HK-2 (cell line): Measurements from ENCODE around the gene SEPHS1.
A peak's percentile ranks its signal among the peaks of the same experiment; 100 is the strongest.
"Not testable (repeated sequence)": the region's sequence is repeated elsewhere in the genome, so short reads cannot be mapped to it uniquely, and the experiment has no call there.

ENCODE experiments used
- DNase-seq: peaks from one replicate; pipeline ENCODE4 v3.0.0-alpha.2; 2018; ENCODE audit not compliant: unreplicated experiment

SEPHS1 gene, protein sequence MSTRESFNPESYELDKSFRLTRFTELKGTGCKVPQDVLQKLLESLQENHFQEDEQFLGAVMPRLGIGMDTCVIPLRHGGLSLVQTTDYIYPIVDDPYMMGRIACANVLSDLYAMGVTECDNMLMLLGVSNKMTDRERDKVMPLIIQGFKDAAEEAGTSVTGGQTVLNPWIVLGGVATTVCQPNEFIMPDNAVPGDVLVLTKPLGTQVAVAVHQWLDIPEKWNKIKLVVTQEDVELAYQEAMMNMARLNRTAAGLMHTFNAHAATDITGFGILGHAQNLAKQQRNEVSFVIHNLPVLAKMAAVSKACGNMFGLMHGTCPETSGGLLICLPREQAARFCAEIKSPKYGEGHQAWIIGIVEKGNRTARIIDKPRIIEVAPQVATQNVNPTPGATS

DNA sequence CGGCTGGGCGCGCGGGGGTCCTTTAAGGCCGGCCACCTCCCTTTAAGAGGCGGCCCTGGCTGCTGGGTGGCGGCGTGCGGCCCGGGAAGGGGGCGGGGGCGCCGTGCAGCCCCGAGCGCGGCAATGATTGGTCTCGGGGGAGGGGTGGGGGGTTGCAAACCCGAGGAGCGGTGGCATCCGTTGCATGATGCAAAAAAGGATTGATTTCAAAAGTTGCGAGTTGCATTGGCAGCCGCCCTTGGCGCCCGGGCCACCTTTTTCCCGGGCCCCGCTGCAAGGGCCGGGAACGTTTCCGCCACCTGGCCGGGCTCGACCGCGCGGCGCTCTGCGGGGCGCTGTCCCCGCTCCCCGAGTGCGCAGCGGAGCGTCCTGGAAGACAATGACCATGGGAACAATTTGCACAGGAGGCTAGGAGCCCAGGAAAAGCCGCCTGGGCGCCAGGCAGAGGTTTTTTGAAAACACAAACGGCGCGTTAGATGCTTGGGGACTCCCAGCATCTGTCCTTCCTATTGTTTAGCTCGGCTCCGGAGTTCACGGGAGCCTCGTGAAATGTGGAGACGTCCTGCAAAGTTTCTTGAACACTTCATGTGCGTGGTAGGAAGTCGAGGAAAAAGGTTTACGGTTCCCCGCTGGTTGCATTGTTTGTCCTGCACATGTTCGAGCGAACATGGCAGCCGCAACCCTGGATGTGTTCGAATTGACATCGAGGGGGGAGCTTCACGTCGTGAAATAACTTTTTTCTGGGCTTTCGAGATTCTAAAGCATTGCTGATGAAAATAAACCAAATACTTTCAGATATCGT is at the start of gene SEPHS1:
SEPHS1 (minus strand) TSS at position 78 of the 802 bp plus-strand sequence. CDS start 3,343 bp downstream, outside the sequence.
- peak; percentile 62 for DNase-seq

DNA sequence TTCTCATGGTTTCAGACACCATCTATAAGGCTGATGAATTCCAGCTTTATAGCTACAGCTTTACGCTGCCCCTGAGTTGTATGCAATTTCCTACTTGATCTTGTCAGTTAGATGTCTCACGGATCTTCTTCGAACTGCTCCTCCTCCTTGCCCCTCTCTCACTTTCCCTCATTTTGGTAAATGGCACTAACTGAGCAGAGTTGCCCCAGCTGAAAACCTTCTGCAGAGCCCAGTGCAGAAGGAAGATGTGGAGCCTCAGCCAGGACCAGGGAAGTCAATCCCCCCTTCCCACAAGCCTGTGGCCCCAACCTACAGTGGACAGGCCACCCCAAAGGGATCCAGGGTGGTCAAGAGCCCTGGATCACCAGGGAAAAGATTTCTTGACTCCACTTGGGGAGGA is 49.0 kb upstream of the SEPHS1 start:
- no peak for DNase-seq

DNA sequence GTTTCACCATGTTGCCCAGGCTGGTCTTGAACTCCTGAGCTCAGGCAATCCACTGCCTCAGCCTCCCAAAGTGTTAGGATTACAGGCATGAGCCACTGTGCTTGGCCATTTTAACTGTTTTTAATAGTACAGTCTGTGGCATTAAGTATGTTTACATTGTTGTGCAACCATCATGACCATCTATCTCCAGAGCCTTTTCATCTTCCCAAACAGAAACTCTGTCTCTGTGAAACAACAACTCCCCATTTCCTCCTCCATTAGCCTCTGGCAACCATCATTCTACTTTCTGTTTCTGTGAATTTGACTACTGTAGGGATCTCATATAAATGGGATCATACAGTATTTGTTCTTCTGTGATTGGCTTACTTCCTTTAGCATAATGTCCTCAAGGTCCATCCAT is 48.3 kb upstream of the SEPHS1 start:
- DNase-seq = no peak

DNA sequence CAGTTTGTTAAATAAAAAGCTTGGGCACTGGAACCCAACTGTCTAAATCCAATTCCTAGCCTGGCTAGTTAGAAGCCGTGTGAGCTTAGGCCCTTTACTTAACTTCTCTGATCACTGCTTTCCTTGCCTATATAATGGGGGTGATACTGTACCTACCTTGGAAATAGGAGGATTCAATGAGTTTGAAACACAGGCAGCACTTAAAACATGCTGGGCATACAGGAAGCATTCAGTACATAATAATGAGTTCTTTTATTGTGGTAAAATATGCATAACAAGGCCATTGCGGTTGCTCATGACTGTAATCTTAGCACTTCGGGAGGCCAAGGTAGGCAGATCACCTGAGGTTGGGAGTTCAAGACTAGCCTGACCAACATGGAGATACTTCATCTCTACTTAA is 47.4 kb upstream of the SEPHS1 start:
- DNase-seq = no peak

DNA sequence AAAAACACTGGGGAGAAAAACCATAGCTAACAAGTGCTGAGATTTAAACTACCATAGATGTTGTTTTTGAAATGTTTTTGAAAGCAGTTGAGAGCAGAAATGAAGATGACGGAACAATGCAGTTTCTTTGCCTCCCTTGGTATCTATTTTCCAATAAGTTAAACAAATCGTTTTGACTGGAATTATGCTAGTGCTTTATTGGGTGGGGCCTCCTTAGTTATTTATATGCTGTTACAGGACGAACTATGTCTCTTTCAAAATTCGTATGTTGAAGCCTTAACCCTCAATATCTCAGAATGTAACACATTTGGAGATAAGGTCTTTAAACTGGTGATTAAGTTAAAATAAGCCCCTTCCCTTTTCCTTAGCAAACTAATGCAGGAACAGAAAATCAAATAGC is 45.5 kb upstream of the SEPHS1 start:
- no peak for DNase-seq

DNA sequence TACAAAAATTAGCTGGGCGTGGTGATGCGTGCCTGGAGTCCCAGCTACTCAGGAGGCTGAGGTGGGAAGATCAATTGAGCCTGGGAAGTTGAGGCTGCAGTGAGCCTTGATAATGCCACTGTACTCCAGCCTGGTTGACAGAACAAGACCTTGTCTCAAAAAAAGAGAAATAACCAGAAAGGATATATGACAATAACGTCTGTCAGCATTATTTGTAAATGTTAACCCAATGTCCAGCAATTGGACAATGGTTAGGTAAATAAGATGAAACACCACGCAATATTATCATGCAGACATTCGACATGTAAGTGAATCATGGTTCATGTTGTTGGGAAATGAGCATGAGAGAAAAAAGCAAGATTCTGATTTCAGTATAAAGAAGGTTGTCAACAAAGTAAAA is 44.6 kb upstream of the SEPHS1 start:
- no peak for DNase-seq

DNA sequence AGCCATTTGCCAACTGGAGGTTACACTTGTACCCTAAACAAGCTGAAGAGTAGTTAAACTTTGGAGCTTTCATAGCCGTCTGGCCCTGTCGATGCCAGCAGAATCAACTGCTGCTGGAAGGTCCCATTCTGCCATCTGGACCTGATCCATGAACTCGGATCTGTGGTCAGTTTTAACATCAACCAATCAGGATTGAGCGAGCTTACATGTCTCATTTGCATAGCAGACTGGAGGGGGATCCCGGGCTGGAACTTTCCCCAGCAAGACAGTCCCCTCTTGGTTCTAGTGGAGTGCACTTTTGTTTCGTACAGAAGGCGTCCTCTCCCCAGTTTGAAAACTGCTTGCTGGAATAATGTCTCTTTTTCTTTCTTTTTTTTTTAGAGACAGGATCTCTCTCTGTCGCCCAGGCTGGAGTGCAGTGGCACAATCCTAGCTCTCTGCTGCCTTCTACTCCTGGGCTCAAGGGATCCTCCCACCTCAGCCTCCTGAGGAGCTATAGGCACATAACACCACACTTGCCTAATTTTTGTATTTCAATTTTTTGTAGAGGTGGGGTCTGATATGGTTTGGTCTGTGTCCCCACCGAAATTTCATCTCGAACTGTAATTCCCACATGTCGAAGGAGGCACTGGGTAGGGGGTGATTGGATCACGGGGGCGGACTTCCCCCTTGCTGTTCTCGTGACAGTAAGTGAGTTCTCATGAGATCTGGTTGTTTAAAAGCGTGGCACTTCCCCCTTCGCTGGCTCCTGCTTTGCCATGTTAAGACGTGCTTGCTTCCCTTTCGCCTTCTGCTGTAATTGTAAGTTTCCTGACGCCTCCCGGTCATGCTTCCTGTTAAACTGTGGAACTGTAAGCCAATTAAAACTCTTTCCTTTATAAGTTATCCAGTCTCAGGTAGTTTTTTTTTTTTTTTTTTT is 42.8 kb upstream of the SEPHS1 start:
- no peak for DNase-seq

DNA sequence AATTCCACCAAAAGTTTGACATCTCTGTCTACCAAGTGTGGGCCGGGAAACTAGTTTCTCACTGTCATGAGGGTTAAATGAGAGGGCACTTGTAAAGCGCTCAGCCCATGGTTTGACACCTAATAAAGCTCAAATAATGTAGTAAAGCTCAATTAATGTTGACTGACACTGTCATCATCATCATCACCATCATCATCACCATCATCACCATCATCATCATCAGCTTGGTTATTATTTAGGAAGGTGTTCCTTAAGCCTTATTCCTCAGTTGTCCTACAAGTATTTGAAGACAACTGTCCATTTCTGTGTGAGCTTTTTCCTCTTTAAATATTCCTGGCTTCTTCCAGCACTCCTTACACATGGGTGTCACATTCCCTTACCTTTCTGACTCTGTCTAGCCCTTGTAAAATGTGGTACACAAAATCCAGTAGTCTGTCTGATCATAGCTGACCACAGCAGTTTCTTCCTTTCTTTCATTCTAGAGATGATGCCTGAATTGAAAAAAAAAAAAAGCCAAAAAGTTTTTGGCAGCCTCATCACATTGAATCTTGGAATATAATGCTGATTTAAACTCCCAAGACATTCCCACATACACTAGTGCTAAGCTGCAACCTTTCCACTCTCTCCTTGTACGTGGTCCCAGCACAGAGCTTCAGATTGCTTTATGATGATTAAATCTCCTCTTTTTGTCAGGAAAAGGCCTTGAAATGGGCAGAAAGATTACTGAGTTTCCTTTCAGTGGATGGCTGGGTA is 40.6 kb upstream of the SEPHS1 start:
- no peak for DNase-seq

DNA sequence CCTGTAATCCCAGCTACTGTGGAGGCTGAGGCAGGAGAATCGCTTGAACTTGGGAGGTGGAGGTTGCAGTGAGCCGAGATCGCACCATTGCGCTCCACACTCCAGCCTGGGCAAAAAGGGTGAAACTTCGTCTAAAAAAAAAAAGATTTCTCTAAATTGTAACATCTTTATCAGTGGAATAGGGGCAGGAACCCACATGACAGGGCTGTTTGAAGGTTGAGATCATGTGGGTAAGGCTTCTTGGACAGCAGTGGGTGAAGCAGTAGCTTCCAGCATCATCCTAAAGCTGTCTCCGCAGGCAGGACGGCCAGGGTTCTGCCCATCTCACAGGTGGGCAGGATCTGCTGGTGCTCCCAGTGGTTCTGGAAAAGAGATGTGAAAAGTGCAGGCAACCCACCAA is 37.9 kb upstream of the SEPHS1 start:
- DNase-seq = no peak

DNA sequence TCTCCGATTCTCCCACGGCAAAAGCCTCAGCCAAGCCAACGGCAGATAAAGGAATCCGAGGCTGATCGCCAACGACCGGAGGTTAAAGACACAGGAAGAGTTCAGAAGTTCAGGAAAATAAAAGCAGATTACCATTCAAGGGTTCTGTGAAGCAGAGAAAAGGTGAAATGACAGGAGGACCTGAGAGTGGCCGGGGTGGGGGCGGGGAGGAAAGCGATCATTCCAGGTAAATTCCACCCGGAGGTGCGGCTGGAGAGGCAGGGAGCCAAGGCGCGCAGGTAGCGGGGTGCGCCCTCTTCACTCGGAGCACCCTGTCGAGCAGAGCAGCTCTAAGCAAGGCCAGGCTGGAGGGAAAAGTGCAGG is 35.3 kb upstream of the SEPHS1 start:
- DNase-seq = no peak

DNA sequence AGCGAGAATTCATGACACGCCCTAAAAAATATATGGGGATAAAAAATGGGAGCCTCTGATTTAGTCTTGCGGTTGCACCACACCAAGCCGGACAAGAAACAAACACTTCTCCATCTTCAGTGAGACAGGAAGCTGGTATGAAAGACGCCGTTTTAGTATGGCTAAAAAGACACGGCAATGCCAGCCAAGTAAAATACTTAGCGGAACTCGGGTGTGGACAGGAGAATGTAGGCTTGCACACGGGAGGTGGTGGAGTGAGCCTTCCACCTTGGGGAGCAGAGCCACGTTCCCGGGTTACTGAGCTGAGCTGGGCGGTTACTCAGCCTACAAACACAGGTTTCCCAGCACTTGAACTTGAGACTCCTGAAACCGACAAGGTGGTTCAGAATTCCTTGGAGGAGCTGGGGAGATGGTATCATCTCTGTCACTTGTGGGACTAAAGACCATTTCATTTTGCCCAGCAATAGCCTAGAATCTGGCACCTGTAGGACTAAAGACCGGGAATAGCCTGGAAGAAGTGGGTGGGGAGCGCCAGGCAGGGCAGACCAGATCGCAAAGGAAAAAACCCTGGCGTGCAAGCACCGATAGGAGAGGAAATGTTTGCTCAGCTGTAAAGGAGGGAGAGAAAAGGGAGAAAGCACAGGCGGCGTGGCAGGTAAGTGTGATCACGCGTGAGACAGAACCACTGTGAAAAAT is 34.8 kb upstream of the SEPHS1 start:
- peak; percentile 4 for DNase-seq

DNA sequence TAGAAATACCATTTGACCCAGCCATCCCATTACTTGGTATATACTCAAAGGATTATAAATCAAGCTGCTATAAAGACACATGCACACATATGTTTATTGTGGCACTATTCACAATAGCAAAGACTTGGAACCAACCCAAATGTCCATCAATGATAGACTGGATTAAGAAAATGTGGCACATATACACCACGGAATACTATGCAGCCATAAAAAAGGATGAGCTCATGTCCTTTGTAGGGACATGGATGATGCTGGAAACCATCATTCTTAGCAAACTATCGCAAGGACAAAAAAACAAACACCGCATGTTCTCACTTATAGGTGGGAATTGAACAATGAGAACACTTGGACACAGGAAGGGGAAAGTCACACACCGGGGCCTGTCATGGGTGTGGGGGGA is 31.0 kb upstream of the SEPHS1 start:
- DNase-seq = not testable (repeated sequence)

DNA sequence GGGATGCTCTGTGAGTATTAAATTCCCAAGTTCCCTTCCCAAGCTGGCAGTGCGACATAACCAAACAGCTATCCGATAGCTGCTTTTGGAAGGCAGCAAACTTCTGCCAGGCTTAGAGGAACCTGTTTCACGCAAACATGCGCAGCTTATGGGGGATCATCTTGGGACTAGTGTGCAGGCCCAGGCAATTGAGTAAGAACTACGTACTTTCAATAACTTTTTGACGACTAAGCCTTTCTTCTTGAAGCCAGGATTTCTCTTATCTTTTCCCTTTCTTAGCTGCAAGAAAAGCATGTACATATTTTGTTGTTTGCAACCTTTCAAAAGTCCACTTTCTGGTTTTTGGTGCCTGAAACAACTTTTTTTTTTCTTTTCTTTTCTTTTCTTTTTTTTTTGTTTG is 28.7 kb upstream of the SEPHS1 start:
- DNase-seq = no peak

DNA sequence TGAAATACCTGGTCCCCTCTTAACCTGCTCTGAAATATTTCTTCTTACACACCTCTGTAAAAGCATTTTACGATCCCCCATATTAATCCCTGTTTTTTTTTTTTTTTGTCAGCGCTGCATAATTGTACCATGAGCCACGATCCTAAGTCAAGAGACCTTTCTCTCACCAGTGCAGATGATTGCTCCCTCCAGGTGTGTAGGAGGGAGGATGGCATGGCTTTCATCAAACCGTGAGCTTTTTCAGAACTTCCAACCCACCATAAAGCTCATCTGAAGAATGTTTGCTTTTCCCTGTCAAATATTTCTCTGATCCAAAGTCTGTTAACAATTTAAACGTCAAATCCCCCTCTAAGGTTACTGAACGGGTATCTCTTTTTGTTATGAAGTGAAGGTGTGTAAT is 28.2 kb upstream of the SEPHS1 start:
- no peak for DNase-seq

DNA sequence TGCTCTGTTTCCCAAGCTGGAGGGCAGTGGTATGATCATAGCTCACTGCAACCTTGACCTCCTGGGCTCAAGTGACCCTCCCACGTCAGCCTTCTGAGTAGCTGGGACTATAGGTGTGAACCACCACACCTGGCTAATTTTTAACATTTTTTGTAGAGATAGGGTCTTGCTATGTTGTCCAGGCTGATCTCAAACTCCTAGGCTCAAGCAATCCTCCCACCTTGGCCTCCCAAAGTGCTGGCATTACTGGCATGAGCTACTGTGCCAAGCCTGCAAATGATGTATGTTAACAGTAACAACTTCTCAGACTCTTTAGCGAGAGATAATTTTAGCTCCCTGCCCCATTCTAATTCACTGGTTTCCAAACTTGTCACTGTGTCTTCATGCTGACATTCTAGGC is 27.7 kb upstream of the SEPHS1 start:
- no peak for DNase-seq

DNA sequence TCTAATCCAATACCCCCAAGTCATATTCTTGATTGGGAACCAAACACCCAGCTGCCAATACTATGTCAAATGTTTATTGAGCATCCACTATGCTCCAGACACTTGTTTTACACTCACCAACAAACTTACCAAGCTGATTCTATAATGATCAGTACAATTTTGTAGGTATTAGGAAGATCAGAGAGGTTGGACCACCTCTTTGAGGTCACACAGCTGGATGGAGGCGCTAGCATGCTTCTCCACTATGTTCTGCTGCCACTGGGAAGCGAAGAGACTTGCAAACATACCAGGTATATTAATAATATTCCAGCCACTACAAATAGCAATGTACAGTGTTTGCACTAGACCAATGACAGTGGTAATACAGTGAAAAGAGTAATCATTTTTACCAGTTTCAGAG is 25.6 kb upstream of the SEPHS1 start:
- DNase-seq = no peak

DNA sequence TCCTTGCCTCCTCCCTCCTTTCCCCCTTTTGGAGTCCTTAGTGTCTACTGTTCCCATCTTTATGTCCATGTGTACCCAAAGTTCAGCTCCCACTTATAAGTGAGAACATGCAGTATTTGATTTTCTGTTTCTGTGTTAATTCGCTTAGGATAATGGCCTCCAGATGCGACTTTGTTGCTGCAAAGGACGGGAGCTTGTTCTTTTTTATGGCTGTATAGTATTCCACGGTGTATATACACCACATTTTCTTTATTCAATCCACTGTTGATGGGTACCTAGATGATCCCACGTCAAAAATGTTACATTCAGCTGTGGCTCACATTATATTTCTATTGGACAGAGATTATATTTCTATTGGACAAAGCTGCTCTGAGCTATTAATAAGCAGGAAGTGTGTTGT is 24.4 kb upstream of the SEPHS1 start:
- no peak for DNase-seq

DNA sequence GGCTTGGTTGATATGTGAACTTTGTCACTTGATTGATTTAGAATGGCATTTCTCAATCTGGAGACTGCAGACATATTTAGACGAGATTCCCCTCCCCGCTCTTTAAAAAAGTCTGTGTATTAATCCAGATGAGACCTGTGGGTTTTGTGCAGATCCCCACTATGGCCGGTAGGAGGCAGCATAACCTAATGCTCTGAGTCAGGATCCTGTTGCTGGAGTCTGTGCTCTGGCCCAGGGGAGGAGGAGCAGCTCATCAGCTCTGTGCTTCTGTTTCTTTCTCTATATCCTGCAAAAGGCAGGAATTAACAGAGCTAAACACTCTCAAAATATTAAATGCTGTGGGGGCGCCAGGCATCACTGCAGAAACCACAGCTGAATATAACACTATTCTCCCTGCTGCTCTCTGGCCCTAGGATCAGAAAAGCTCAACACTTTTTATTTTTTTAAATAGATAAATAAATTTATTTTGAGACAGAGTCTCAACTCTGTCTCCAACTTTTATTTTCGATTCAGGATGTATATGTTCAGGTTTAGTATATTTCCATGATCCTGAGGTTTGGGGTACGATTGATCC is 23.9 kb upstream of the SEPHS1 start:
- DNase-seq = peak; percentile 67

DNA sequence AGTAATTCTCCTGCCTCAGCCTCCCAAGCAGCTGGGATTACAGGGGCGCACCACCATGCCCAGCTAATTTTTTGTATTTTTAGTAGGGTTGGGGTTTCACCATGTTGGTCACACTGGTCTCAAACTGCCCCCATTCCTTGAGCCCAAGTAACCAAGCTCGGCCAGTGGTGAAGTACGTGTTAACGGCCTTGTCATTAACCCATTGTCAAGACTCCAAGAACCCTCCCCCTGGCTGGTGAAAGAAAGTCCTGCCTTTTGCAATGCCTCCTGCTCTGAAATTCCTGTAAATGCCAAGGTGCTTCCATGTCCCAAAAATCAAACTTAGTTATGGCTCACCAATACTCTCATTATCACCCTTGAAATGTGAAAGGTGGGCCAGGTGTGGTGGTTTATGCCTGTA is 18.8 kb upstream of the SEPHS1 start:
- DNase-seq = no peak

DNA sequence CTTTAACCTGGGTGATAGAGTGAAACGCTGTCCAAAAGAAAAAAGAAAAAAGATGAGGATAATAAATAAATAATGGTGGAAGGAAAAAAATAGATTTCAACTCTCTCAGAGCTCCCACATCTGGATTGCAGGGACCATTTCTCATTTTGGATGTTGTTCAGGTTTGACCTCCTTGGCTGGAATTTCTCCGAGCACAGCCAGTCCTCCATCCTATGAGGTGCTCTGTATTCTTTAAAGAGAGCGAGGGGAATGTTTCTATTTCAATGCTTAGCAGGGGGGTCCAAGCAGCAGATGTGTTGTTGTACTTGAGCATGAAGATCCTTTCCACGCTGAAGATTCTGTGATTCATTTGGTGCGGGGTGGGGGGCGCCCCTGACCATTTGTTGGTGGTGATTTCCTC is 17.7 kb upstream of the SEPHS1 start:
- no peak for DNase-seq

DNA sequence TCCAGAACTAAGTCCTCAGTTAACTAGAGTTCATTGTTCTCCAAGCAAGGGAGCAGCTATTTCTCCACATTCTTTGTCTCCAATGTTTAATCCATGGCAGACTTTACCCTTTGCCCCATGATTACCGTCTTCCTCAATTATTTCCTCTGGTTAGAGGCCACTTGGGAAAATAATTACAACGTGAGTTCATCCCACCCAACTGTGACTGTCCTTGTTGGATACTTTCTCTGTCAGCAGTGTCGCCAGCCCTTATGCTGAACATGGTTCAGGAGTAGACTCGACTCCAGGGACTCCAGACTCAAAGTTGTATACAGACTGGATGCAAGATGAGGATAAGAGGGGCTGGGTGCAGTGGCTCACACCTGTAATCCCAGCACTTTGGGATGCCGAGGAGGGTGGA is 17.1 kb upstream of the SEPHS1 start:
- no peak for DNase-seq
